Measurements from ENCODE around the gene KIF26B. TPM values are rescaled to one million over a fixed set of nuclear protein-coding genes. Genes with fewer than 3 reads are reported as not detected.

The KIF26B gene
- total RNA-seq, 5 donors from 2014 or later (not counting 1 experiment from before 2014, with no cell fraction given), result 0.03 to 0.06 (median 0.05) TPM; not detected in 2

- Histone ChIP-seq H3K27ac (ENCODE audit: low read length) (no peak overlapping the region), H3K4me3 (ENCODE audit: control insufficient read depth in 1 of 2, extremely low read depth in 1 of 2, low read length in 1 of 2) (no peak overlapping the region), H3K4me1 (ENCODE audit: control insufficient read depth in 1 of 2, extremely low read depth in 1 of 2, insufficient read depth in 2 of 2, low read length in 2 of 2) (no peaks in the 10 kb centered on the region), H3K27me3 (replicated peaks in 1 of 2; ENCODE audit: control insufficient read depth in 2 of 2, extremely low read depth in 1 of 2, insufficient read depth in 2 of 2, low read length in 1 of 2) (no peaks in the 10 kb centered on the region), H3K9me3 (no peaks in the 10 kb centered on the region), H3K36me3 (ENCODE audit: control insufficient read depth in 2 of 2, extremely low read depth in 1 of 2, insufficient read depth in 1 of 2, low read length in 1 of 2) (no peaks in the 10 kb centered on the region)
- Mint-ChIP-seq H3K27ac (no peak overlapping the region), H3K27me3 (peaks cover 0 to 5% of the 10 kb centered on the region in 2 donors), H3K4me3 (no peak overlapping the region), H3K36me3 (no peaks in the 10 kb centered on the region), H3K4me1 (no peaks in the 10 kb centered on the region), H3K9me3 (peaks cover 0 to 10% (median 9%) of the 10 kb centered on the region in 3 donors)
- ChIA-PET CTCF (no interaction called here), POLR2A (no interaction called here)
- DNase-seq, result no peak
- ATAC-seq (replicated peaks in 1 of 4), result no peak
Observed at GRCh38 chr1:245266105-245266504, 111.3 kb downstream of the KIF26B start.

GRCh38 chr1:245270063-245270462 is 115.3 kb downstream of the KIF26B start:
- Histone ChIP-seq H3K4me3 (ENCODE audit: control insufficient read depth in 1 of 2, extremely low read depth in 1 of 2, low read length in 1 of 2) (no peak overlapping the region), H3K36me3 (ENCODE audit: control insufficient read depth in 2 of 2, extremely low read depth in 1 of 2, insufficient read depth in 1 of 2, low read length in 1 of 2) (no peaks in the 10 kb centered on the region), H3K9me3 (no peaks in the 10 kb centered on the region), H3K4me1 (ENCODE audit: control insufficient read depth in 1 of 2, extremely low read depth in 1 of 2, insufficient read depth in 2 of 2, low read length in 2 of 2) (no peaks in the 10 kb centered on the region), H3K27me3 (replicated peaks in 1 of 2; ENCODE audit: control insufficient read depth in 2 of 2, extremely low read depth in 1 of 2, insufficient read depth in 2 of 2, low read length in 1 of 2) (no peaks in the 10 kb centered on the region), H3K27ac (ENCODE audit: low read length) (no peak overlapping the region)
- H3K9me3 Mint-ChIP-seq, result peaks cover 0 to 10% (median 9%) of the 10 kb centered on the region in 3 donors
- H3K27me3 Mint-ChIP-seq, result peaks cover 0 to 12% of the 10 kb centered on the region in 2 donors
- no peak for ATAC-seq (replicated peaks in 1 of 4)
- no peaks in the 10 kb centered on the region for H3K36me3 Mint-ChIP-seq
- POLR2A ChIA-PET, result no interaction called here
- CTCF ChIA-PET, result no interaction called here
- DNase-seq, result no peak
- no peak overlapping the region for H3K4me3 Mint-ChIP-seq
- H3K27ac Mint-ChIP-seq, result no peak overlapping the region
- no peaks in the 10 kb centered on the region for H3K4me1 Mint-ChIP-seq

- DNase-seq (no peak), ATAC-seq (replicated peaks in 1 of 4) (no peak)
- no peak overlapping the region for H3K4me3 ChIP-seq (ENCODE audit: control insufficient read depth in 1 of 2, extremely low read depth in 1 of 2, low read length in 1 of 2)
- 100% methylated on average over 1 of the region's 1 CpG for WGBS (ENCODE audit: insufficient coverage)
- no peaks in the 10 kb centered on the region for H3K9me3 ChIP-seq
- Mint-ChIP-seq H3K4me1 (no peaks in the 10 kb centered on the region), H3K27me3 (peaks cover 0 to 14% of the 10 kb centered on the region in 2 donors), H3K4me3 (no peak overlapping the region), H3K27ac (no peak overlapping the region), H3K9me3 (peaks cover 0 to 10% (median 9%) of the 10 kb centered on the region in 3 donors), H3K36me3 (no peaks in the 10 kb centered on the region)
- H3K27me3 ChIP-seq (replicated peaks in 1 of 2; ENCODE audit: control insufficient read depth in 2 of 2, extremely low read depth in 1 of 2, insufficient read depth in 2 of 2, low read length in 1 of 2), result no peaks in the 10 kb centered on the region
- POLR2A ChIA-PET, result no interaction called here
- no peaks in the 10 kb centered on the region for H3K36me3 ChIP-seq (ENCODE audit: control insufficient read depth in 2 of 2, extremely low read depth in 1 of 2, insufficient read depth in 1 of 2, low read length in 1 of 2)
- no peaks in the 10 kb centered on the region for H3K4me1 ChIP-seq (ENCODE audit: control insufficient read depth in 1 of 2, extremely low read depth in 1 of 2, insufficient read depth in 2 of 2, low read length in 2 of 2)
- CTCF ChIA-PET, result no interaction called here
- H3K27ac ChIP-seq (ENCODE audit: low read length), result no peak overlapping the region
Observed at GRCh38 chr1:245270972-245271371, 116.2 kb downstream of the KIF26B start.

GRCh38 chr1:245272676-245273075 is 117.9 kb downstream of the KIF26B start:
- no peak for DNase-seq
- Mint-ChIP-seq H3K9me3 (peaks cover 0 to 10% (median 9%) of the 10 kb centered on the region in 3 donors), H3K27me3 (peaks cover 7 to 25% of the 10 kb centered on the region in 2 donors), H3K4me3 (no peak overlapping the region), H3K27ac (no peak overlapping the region), H3K36me3 (no peaks in the 10 kb centered on the region), H3K4me1 (no peaks in the 10 kb centered on the region)
- POLR2A ChIA-PET, result no interaction called here
- no peak for ATAC-seq (replicated peaks in 1 of 4)
- CTCF ChIA-PET, result no interaction called here
- H3K9me3 ChIP-seq, result no peaks in the 10 kb centered on the region
- 83% methylated on average over 1 of the region's 4 CpGs for WGBS (ENCODE audit: insufficient coverage)
- no peaks in the 10 kb centered on the region for H3K4me1 ChIP-seq (ENCODE audit: control insufficient read depth in 1 of 2, extremely low read depth in 1 of 2, insufficient read depth in 2 of 2, low read length in 2 of 2)
- H3K27ac ChIP-seq (ENCODE audit: low read length), result no peak overlapping the region
- H3K36me3 ChIP-seq (ENCODE audit: control insufficient read depth in 2 of 2, extremely low read depth in 1 of 2, insufficient read depth in 1 of 2, low read length in 1 of 2), result no peaks in the 10 kb centered on the region
- peaks cover 0 to 5% of the 10 kb centered on the region in 2 experiments for H3K27me3 ChIP-seq (replicated peaks in 1 of 2; ENCODE audit: control insufficient read depth in 2 of 2, extremely low read depth in 1 of 2, insufficient read depth in 2 of 2, low read length in 1 of 2)
- no peak overlapping the region for H3K4me3 ChIP-seq (ENCODE audit: control insufficient read depth in 1 of 2, extremely low read depth in 1 of 2, low read length in 1 of 2)

GRCh38 chr1:245276445-245276844 is 121.7 kb downstream of the KIF26B start:
- DNase-seq (no peak), ATAC-seq (replicated peaks in 1 of 4) (no peak)
- Histone ChIP-seq H3K27me3 (replicated peaks in 1 of 2; ENCODE audit: control insufficient read depth in 2 of 2, extremely low read depth in 1 of 2, insufficient read depth in 2 of 2, low read length in 1 of 2) (peaks cover 0 to 5% of the 10 kb centered on the region in 2 experiments), H3K27ac (ENCODE audit: low read length) (no peak overlapping the region), H3K9me3 (no peaks in the 10 kb centered on the region), H3K4me1 (ENCODE audit: control insufficient read depth in 1 of 2, extremely low read depth in 1 of 2, insufficient read depth in 2 of 2, low read length in 2 of 2) (no peaks in the 10 kb centered on the region), H3K36me3 (ENCODE audit: control insufficient read depth in 2 of 2, extremely low read depth in 1 of 2, insufficient read depth in 1 of 2, low read length in 1 of 2) (no peaks in the 10 kb centered on the region), H3K4me3 (ENCODE audit: control insufficient read depth in 1 of 2, extremely low read depth in 1 of 2, low read length in 1 of 2) (no peak overlapping the region)
- H3K4me1 Mint-ChIP-seq, result no peaks in the 10 kb centered on the region
- H3K27me3 Mint-ChIP-seq, result peaks cover 11 to 29% of the 10 kb centered on the region in 2 donors
- CTCF ChIA-PET, result no interaction called here
- H3K27ac Mint-ChIP-seq, result no peak overlapping the region
- H3K4me3 Mint-ChIP-seq, result no peak overlapping the region
- POLR2A ChIA-PET, result no interaction called here
- no peaks in the 10 kb centered on the region for H3K9me3 Mint-ChIP-seq
- WGBS (ENCODE audit: insufficient coverage), result 80% methylated on average over 2 of the region's 5 CpGs
- H3K36me3 Mint-ChIP-seq, result no peaks in the 10 kb centered on the region

GRCh38 chr1:245277276-245277675 is 122.5 kb downstream of the KIF26B start:
- Mint-ChIP-seq H3K4me1 (no peaks in the 10 kb centered on the region), H3K4me3 (no peak overlapping the region), H3K9me3 (no peaks in the 10 kb centered on the region), H3K27ac (no peak overlapping the region), H3K36me3 (no peaks in the 10 kb centered on the region), H3K27me3 (peaks cover 11 to 29% of the 10 kb centered on the region in 2 donors)
- H3K9me3 ChIP-seq, result no peaks in the 10 kb centered on the region
- no peak overlapping the region for H3K4me3 ChIP-seq (ENCODE audit: control insufficient read depth in 1 of 2, extremely low read depth in 1 of 2, low read length in 1 of 2)
- POLR2A ChIA-PET, result no interaction called here
- CTCF ChIA-PET, result no interaction called here
- WGBS (ENCODE audit: insufficient coverage), result 100% methylated on average over 1 of the region's 3 CpGs
- H3K27me3 ChIP-seq (replicated peaks in 1 of 2; ENCODE audit: control insufficient read depth in 2 of 2, extremely low read depth in 1 of 2, insufficient read depth in 2 of 2, low read length in 1 of 2), result peaks cover 0 to 5% of the 10 kb centered on the region in 2 experiments
- DNase-seq, result no peak
- H3K27ac ChIP-seq (ENCODE audit: low read length), result no peak overlapping the region
- H3K4me1 ChIP-seq (ENCODE audit: control insufficient read depth in 1 of 2, extremely low read depth in 1 of 2, insufficient read depth in 2 of 2, low read length in 2 of 2), result no peaks in the 10 kb centered on the region
- ATAC-seq (replicated peaks in 1 of 4), result no peak
- H3K36me3 ChIP-seq (ENCODE audit: control insufficient read depth in 2 of 2, extremely low read depth in 1 of 2, insufficient read depth in 1 of 2, low read length in 1 of 2), result no peaks in the 10 kb centered on the region

GRCh38 chr1:245278846-245279245 is 124.1 kb downstream of the KIF26B start:
- Histone ChIP-seq H3K4me1 (ENCODE audit: control insufficient read depth in 1 of 2, extremely low read depth in 1 of 2, insufficient read depth in 2 of 2, low read length in 2 of 2) (no peaks in the 10 kb centered on the region), H3K36me3 (ENCODE audit: control insufficient read depth in 2 of 2, extremely low read depth in 1 of 2, insufficient read depth in 1 of 2, low read length in 1 of 2) (no peaks in the 10 kb centered on the region), H3K9me3 (no peaks in the 10 kb centered on the region), H3K27ac (ENCODE audit: low read length) (no peak overlapping the region), H3K27me3 (replicated peaks in 1 of 2; ENCODE audit: control insufficient read depth in 2 of 2, extremely low read depth in 1 of 2, insufficient read depth in 2 of 2, low read length in 1 of 2) (peaks cover 0 to 5% of the 10 kb centered on the region in 2 experiments), H3K4me3 (ENCODE audit: control insufficient read depth in 1 of 2, extremely low read depth in 1 of 2, low read length in 1 of 2) (no peak overlapping the region)
- CTCF ChIA-PET, result no interaction called here
- Mint-ChIP-seq H3K27me3 (peaks cover 11 to 24% of the 10 kb centered on the region in 2 donors), H3K36me3 (no peaks in the 10 kb centered on the region), H3K4me3 (no peak overlapping the region), H3K27ac (no peak overlapping the region), H3K4me1 (no peaks in the 10 kb centered on the region), H3K9me3 (peaks cover 0 to 3% (median 0%) of the 10 kb centered on the region in 3 donors)
- WGBS (ENCODE audit: insufficient coverage), result no CpG with 5 or more reads among the region's 4 CpGs
- POLR2A ChIA-PET, result no interaction called here
- DNase-seq (no peak), ATAC-seq (replicated peaks in 1 of 4) (no peak)
